ENCODE results near the gene CTNND2. TPM values are rescaled to one million over a fixed set of nuclear protein-coding genes. Genes with fewer than 3 reads are reported as not detected.

CTNND2 gene
- total RNA-seq, 1 experiment from 2014 or later, result 7.0 TPM

DNA sequence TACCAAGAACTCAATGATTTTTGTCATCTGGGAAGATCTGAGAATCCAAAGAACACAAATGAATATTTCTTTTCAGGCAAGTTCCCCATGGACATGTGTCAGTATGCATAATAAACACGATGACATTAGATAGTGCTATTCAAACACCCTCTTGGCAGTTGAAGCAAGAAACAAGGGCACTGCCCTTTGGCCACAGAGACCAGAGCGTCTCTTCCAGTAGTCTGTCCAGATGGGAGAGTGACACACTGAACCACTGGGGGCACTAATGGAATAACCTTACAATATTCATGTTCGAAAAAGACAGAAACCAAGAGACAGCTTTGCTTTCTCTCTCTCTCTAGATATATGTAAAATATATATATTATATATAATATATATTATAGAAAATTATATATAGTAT is 301.9 kb downstream of the CTNND2 start:
- Histone ChIP-seq H3K23me2 (ENCODE audit: insufficient read length, low read depth, low read length, poor library complexity, severe bottlenecking) (no peaks in the 10 kb centered on the region), H2BK12ac (ENCODE audit: insufficient read length, low read depth, low read length) (no peak overlapping the region), H3K9ac (ENCODE audit: extremely low read depth, insufficient read length, low read length) (no peak overlapping the region), H3K14ac (ENCODE audit: insufficient read depth, low read length) (no peak overlapping the region), H2BK5ac (ENCODE audit: insufficient read length, low read length) (no peak overlapping the region), H3K27me3 (ENCODE audit: insufficient read depth, low read length) (no peaks in the 10 kb centered on the region), H3K79me2 (ENCODE audit: insufficient read depth, low read length) (no peaks in the 10 kb centered on the region), H4K5ac (ENCODE audit: insufficient read length, low read depth, low read length) (no peak overlapping the region), H4K8ac (replicated peaks; ENCODE audit: insufficient read length, low read depth, low read length) (no peak overlapping the region), H3K27ac (ENCODE audit: insufficient read length, low read depth, low read length) (no peak overlapping the region), H3K56ac (ENCODE audit: insufficient read length, low read depth, low read length) (no peak overlapping the region), H3T11ph (ENCODE audit: low read length) (no peak overlapping the region), H3K4me1 (ENCODE audit: insufficient read depth, low read length) (no peaks in the 10 kb centered on the region; the same call in 1 of the 2 replicates), H3K4ac (ENCODE audit: low read depth, low read length) (no peak overlapping the region), H3K79me1 (ENCODE audit: insufficient read depth, low read depth, low read length, poor library complexity, severe bottlenecking) (no peaks in the 10 kb centered on the region), H2BK15ac (ENCODE audit: low read depth, low read length) (no peak overlapping the region), H2AK5ac (ENCODE audit: insufficient read length, low read length) (no peak overlapping the region), H2AFZ (ENCODE audit: low read length) (no peak overlapping the region), H2BK20ac (ENCODE audit: low read depth, low read length, poor library complexity, severe bottlenecking) (no peak overlapping the region), H3K4me2 (ENCODE audit: insufficient read depth, insufficient read length, low read length) (no peak overlapping the region), H3K18ac (ENCODE audit: insufficient read length, low read depth, low read length) (no peak overlapping the region), H4K91ac (ENCODE audit: insufficient read length, low read depth, low read length) (no peak overlapping the region), H3K23ac (ENCODE audit: insufficient read length, low read depth, low read length) (no peak overlapping the region), H4K20me1 (ENCODE audit: control insufficient read depth, insufficient read depth, insufficient read length) (no peaks in the 10 kb centered on the region), H2BK120ac (ENCODE audit: low read depth, low read length, poor library complexity, severe bottlenecking) (no peak overlapping the region), H3K9me3 (ENCODE audit: control insufficient read depth, low read depth, low read length) (no peaks in the 10 kb centered on the region)
- WGBS (ENCODE audit: extremely low coverage, insufficient read length, low lambda C conversion rate), result no CpG with 5 or more reads among the region's 3 CpGs
- Mint-ChIP-seq H3K36me3 (ENCODE audit: insufficient read depth in 1 of 3, low read depth in 3 of 3) (no peaks in the 10 kb centered on the region), H3K4me1 (no peaks in the 10 kb centered on the region), H3K4me3 (no peak overlapping the region), H3K9me3 (no peaks in the 10 kb centered on the region), H3K27ac (no peak overlapping the region), H3K27me3 (ENCODE audit: low read depth) (no peaks in the 10 kb centered on the region)
- no peak for DNase-seq
- TF ChIP-seq CTCF (conservative IDR thresholded peaks at IDR 0.05), result peak; percentile 24; the same call in 2 of the 3 replicates
